ENCODE results near the gene KHSRP. TPM values are rescaled to one million over a fixed set of nuclear protein-coding genes. Genes with fewer than 3 reads are reported as not detected.
A peak's percentile ranks its signal among the peaks of the same experiment; 100 is the strongest.

Gene KHSRP
- total and polyA plus RNA-seq, 2 of the 13 experiments (the other 11 are each of a cell fraction or from before 2014, with no cell fraction given): 72.1 to 129 TPM

DNA sequence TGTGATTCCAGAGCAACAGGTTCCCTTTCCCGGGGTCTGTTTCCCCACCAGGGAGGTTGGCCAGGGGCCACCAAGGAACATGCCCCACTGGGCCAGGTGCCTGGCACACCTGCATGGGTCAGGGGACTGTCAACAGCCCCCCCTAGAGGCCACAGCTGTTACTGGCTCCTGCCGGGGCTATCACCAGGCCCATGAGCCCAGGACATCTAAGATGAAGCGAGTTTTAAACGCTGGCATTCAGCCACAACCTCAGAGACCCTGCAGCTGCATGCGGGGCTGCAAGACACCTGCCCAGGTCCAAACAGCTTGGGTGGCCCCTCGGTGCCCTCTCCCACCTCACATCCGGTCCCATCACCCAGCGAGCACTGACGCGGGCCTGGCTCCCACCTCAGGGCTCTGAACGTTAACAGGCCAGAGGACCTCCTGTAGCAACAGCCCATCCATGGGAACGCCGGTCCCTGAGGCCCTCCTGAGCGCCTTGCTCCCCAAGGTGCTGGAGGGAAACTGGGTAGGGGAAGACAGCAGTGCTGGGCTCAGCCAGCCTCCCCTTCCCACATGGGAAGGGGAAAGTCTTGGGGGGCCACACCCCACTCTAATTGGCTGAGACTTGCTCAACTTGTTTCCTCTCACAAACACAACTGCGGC lies 12.0 kb downstream of the KHSRP start (continued):
- TF ChIP-seq, protein P1, sequence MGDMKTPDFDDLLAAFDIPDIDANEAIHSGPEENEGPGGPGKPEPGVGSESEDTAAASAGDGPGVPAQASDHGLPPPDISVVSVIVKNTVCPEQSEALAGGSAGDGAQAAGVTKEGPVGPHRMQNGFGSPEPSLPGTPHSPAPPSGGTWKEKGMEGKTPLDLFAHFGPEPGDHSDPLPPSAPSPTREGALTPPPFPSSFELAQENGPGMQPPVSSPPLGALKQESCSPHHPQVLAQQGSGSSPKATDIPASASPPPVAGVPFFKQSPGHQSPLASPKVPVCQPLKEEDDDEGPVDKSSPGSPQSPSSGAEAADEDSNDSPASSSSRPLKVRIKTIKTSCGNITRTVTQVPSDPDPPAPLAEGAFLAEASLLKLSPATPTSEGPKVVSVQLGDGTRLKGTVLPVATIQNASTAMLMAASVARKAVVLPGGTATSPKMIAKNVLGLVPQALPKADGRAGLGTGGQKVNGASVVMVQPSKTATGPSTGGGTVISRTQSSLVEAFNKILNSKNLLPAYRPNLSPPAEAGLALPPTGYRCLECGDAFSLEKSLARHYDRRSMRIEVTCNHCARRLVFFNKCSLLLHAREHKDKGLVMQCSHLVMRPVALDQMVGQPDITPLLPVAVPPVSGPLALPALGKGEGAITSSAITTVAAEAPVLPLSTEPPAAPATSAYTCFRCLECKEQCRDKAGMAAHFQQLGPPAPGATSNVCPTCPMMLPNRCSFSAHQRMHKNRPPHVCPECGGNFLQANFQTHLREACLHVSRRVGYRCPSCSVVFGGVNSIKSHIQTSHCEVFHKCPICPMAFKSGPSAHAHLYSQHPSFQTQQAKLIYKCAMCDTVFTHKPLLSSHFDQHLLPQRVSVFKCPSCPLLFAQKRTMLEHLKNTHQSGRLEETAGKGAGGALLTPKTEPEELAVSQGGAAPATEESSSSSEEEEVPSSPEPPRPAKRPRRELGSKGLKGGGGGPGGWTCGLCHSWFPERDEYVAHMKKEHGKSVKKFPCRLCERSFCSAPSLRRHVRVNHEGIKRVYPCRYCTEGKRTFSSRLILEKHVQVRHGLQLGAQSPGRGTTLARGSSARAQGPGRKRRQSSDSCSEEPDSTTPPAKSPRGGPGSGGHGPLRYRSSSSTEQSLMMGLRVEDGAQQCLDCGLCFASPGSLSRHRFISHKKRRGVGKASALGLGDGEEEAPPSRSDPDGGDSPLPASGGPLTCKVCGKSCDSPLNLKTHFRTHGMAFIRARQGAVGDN (CRISPR knock-in tag; IDR thresholded peaks at IDR 0.05): peak; percentile 36; the same call in 1 of the 2 replicates
- no peak for TF ChIP-seq ZNF616 (CRISPR knock-in tag; IDR thresholded peaks at IDR 0.05; ENCODE audit: low read depth)
- TF ChIP-seq ZNF713 (CRISPR knock-in tag; IDR thresholded peaks at IDR 0.05): no peak
- no peak for TF ChIP-seq NFYB (CRISPR knock-in tag; IDR thresholded peaks at IDR 0.05)
- peak; percentile 95 for TF ChIP-seq RBM22 (optimal IDR thresholded peaks at IDR 0.05; ENCODE audit: low read length)
- no peak for TF ChIP-seq STAT5B (CRISPR knock-in tag; IDR thresholded peaks at IDR 0.05)
- no peak for TF ChIP-seq ZNF143 (CRISPR knock-in tag; IDR thresholded peaks at IDR 0.05)
- TF ChIP-seq POLR2AphosphoS2 (IDR thresholded peaks at IDR 0.05; ENCODE audit: low read depth, low read length): peak; percentile 54; the same call in 1 of the 2 replicates
- TF ChIP-seq ZNF446 (CRISPR knock-in tag; IDR thresholded peaks at IDR 0.05): no peak
- TF ChIP-seq, protein P2, sequence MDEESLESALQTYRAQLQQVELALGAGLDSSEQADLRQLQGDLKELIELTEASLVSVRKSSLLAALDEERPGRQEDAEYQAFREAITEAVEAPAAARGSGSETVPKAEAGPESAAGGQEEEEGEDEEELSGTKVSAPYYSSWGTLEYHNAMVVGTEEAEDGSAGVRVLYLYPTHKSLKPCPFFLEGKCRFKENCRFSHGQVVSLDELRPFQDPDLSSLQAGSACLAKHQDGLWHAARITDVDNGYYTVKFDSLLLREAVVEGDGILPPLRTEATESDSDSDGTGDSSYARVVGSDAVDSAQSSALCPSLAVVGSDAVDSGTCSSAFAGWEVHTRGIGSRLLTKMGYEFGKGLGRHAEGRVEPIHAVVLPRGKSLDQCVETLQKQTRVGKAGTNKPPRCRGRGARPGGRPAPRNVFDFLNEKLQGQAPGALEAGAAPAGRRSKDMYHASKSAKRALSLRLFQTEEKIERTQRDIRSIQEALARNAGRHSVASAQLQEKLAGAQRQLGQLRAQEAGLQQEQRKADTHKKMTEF (CRISPR knock-in tag; IDR thresholded peaks at IDR 0.05): 0 out of 2 replicates have a peak, but pooled peaks have one; percentile 33
- no peak for TF ChIP-seq KDM4B (CRISPR knock-in tag; IDR thresholded peaks at IDR 0.05)
- no peak for TF ChIP-seq MTA3 (CRISPR knock-in tag; IDR thresholded peaks at IDR 0.05)
- TF ChIP-seq ZNF883 (CRISPR knock-in tag; IDR thresholded peaks at IDR 0.05; ENCODE audit: not compliant biosample characterization): no peak
- TF ChIP-seq MIXL1 (CRISPR knock-in tag; IDR thresholded peaks at IDR 0.05): no peak
- 0 out of 2 replicates have a peak, but pooled peaks have one; percentile 31 for TF ChIP-seq ZNF768 (CRISPR knock-in tag; IDR thresholded peaks at IDR 0.05)
- TF ChIP-seq, protein P3, sequence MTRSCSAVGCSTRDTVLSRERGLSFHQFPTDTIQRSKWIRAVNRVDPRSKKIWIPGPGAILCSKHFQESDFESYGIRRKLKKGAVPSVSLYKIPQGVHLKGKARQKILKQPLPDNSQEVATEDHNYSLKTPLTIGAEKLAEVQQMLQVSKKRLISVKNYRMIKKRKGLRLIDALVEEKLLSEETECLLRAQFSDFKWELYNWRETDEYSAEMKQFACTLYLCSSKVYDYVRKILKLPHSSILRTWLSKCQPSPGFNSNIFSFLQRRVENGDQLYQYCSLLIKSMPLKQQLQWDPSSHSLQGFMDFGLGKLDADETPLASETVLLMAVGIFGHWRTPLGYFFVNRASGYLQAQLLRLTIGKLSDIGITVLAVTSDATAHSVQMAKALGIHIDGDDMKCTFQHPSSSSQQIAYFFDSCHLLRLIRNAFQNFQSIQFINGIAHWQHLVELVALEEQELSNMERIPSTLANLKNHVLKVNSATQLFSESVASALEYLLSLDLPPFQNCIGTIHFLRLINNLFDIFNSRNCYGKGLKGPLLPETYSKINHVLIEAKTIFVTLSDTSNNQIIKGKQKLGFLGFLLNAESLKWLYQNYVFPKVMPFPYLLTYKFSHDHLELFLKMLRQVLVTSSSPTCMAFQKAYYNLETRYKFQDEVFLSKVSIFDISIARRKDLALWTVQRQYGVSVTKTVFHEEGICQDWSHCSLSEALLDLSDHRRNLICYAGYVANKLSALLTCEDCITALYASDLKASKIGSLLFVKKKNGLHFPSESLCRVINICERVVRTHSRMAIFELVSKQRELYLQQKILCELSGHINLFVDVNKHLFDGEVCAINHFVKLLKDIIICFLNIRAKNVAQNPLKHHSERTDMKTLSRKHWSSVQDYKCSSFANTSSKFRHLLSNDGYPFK (CRISPR knock-in tag; IDR thresholded peaks at IDR 0.05; ENCODE audit: borderline replicate concordance): no peak
- TF ChIP-seq, protein P4, sequence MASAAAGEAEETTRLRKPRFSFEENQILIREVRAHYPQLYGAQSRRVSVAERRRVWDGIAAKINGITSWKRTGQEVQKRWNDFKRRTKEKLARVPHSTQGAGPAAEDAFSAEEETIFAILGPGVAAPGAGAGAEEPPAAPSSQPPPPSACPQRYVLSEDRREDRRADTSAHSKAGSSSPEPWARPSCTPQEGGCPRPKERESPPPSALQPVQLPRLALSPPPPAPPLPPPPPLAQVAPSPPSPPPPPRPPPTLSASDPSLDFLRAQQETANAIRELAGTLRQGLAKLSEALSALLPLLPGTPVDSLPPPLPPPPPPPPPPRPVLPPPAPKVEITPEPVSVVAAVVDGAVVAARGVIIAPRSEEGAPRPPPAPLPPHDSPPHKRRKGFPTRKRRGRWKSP (CRISPR knock-in tag; IDR thresholded peaks at IDR 0.05): no peak
- no peak for TF ChIP-seq ZNF790 (CRISPR knock-in tag; IDR thresholded peaks at IDR 0.05; ENCODE audit: borderline replicate concordance)
- no peak for TF ChIP-seq ZNF775 (CRISPR knock-in tag; IDR thresholded peaks at IDR 0.05; ENCODE audit: borderline replicate concordance)
- no peak for TF ChIP-seq ZBTB8A (CRISPR knock-in tag; IDR thresholded peaks at IDR 0.05; ENCODE audit: borderline replicate concordance, low read depth)
- no peak for TF ChIP-seq BHLHE40 (IDR thresholded peaks at IDR 0.05; ENCODE audit: low read length)
- TF ChIP-seq ZFX (CRISPR knock-in tag; IDR thresholded peaks at IDR 0.05; ENCODE audit: low read depth): peak; percentile 30; the same call in 1 of the 2 replicates
